ENCODE measurements around the gene ZSWIM1.

Gene ZSWIM1

GRCh38 chr20:45845452-45845851 lies 35.6 kb upstream of the ZSWIM1 start:
- H3K79me2 ChIP-seq (ENCODE audit: low read length), result no peaks in the 10 kb centered on the region
- no peaks in the 10 kb centered on the region for H4K20me1 ChIP-seq (ENCODE audit: insufficient read depth, low read length)
- H3K4me3 ChIP-seq (ENCODE audit: low read length), result no peak overlapping the region
- no peaks in the 10 kb centered on the region for H3K9me2 ChIP-seq (replicated peaks; ENCODE audit: insufficient read depth, low read length)
- H3K9me3 ChIP-seq (replicated peaks; ENCODE audit: insufficient read depth, low read length), result no peaks in the 10 kb centered on the region
- H3K4me1 ChIP-seq (ENCODE audit: low read length), result no peaks in the 10 kb centered on the region
- TF ChIP-seq EZH2phosphoT487 (IDR thresholded peaks at IDR 0.05; ENCODE audit: low read length), result no peak
- TF ChIP-seq CTCF (IDR thresholded peaks at IDR 0.05; ENCODE audit: low read length), result no peak
- TF ChIP-seq EZH2 (optimal IDR thresholded peaks at IDR 0.05; ENCODE audit: low read depth, low read length), result no peak
- H3K4me2 ChIP-seq (ENCODE audit: low read depth, low read length), result no peak overlapping the region
- H3K9ac ChIP-seq (ENCODE audit: low read length), result no peak overlapping the region
- DNase-seq, result no peak
- H3K27me3 ChIP-seq (replicated peaks; ENCODE audit: insufficient read depth, low read length), result no peaks in the 10 kb centered on the region
- no peak overlapping the region for H2AFZ ChIP-seq (ENCODE audit: low read length)
- no peaks in the 10 kb centered on the region for H3K36me3 ChIP-seq (replicated peaks; ENCODE audit: insufficient read depth, low read length)
- no peak overlapping the region for H3K27ac ChIP-seq (ENCODE audit: low read length)
- no peaks in the 10 kb centered on the region for H3F3A ChIP-seq (ENCODE audit: insufficient read depth, low read length)

DNA sequence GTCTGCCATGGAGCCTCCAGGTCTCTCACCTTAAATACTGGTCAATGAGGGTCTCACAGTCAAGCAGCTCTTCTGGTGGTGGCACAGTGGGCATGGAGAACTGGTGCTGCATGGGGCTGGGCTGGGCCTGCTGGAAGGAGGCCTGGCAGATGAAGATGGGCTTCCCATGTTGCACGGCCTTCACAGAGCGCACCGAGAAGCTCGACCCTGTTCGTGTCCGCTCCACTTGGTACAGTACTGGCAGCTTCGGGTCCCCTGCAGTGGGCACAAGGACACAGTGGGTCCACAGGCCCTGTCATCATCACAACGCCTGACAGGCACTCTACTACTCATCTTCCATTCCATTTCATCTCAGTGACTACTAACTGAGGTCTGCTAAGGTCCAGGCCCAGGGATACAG lies 32.6 kb upstream of the ZSWIM1 start:
- Histone ChIP-seq H3K36me3 (replicated peaks; ENCODE audit: insufficient read depth, low read length) (no peaks in the 10 kb centered on the region), H3K4me3 (ENCODE audit: low read length) (no peak overlapping the region), H3K4me1 (ENCODE audit: low read length) (no peaks in the 10 kb centered on the region), H3K4me2 (ENCODE audit: low read depth, low read length) (no peak overlapping the region), H3F3A (ENCODE audit: insufficient read depth, low read length) (no peaks in the 10 kb centered on the region), H3K79me2 (ENCODE audit: low read length) (no peaks in the 10 kb centered on the region), H4K20me1 (ENCODE audit: insufficient read depth, low read length) (no peaks in the 10 kb centered on the region), H3K27me3 (replicated peaks; ENCODE audit: insufficient read depth, low read length) (no peaks in the 10 kb centered on the region), H3K27ac (ENCODE audit: low read length) (no peak overlapping the region), H3K9me3 (replicated peaks; ENCODE audit: insufficient read depth, low read length) (no peaks in the 10 kb centered on the region), H3K9ac (ENCODE audit: low read length) (no peak overlapping the region), H3K9me2 (replicated peaks; ENCODE audit: insufficient read depth, low read length) (no peaks in the 10 kb centered on the region), H2AFZ (ENCODE audit: low read length) (no peak overlapping the region)
- TF ChIP-seq EZH2 (optimal IDR thresholded peaks at IDR 0.05; ENCODE audit: low read depth, low read length) (no peak), EZH2phosphoT487 (IDR thresholded peaks at IDR 0.05; ENCODE audit: low read length) (no peak), CTCF (IDR thresholded peaks at IDR 0.05; ENCODE audit: low read length) (no peak)
- no peak for DNase-seq

GRCh38 chr20:45848969-45849582 lies 32.0 kb upstream of the ZSWIM1 start:
- TF ChIP-seq EZH2 (optimal IDR thresholded peaks at IDR 0.05; ENCODE audit: low read depth, low read length) (no peak), CTCF (IDR thresholded peaks at IDR 0.05; ENCODE audit: low read length) (no peak), EZH2phosphoT487 (IDR thresholded peaks at IDR 0.05; ENCODE audit: low read length) (no peak)
- Histone ChIP-seq H3K9me2 (replicated peaks; ENCODE audit: insufficient read depth, low read length) (no peaks in the 10 kb centered on the region), H3K4me1 (ENCODE audit: low read length) (no peaks in the 10 kb centered on the region), H3K9ac (ENCODE audit: low read length) (no peak overlapping the region), H3K36me3 (replicated peaks; ENCODE audit: insufficient read depth, low read length) (no peaks in the 10 kb centered on the region), H4K20me1 (ENCODE audit: insufficient read depth, low read length) (no peaks in the 10 kb centered on the region), H3K79me2 (ENCODE audit: low read length) (no peaks in the 10 kb centered on the region), H3K4me2 (ENCODE audit: low read depth, low read length) (no peak overlapping the region), H3K9me3 (replicated peaks; ENCODE audit: insufficient read depth, low read length) (no peaks in the 10 kb centered on the region), H3F3A (ENCODE audit: insufficient read depth, low read length) (no peaks in the 10 kb centered on the region), H2AFZ (ENCODE audit: low read length) (no peak overlapping the region), H3K4me3 (ENCODE audit: low read length) (no peak overlapping the region), H3K27me3 (replicated peaks; ENCODE audit: insufficient read depth, low read length) (no peaks in the 10 kb centered on the region), H3K27ac (ENCODE audit: low read length) (no peak overlapping the region)
- DNase-seq, result no peak
